ENCODE results near the gene SHROOM2. TPM values are rescaled to one million over a fixed set of nuclear protein-coding genes. Genes with fewer than 3 reads are reported as not detected.
A peak's percentile ranks its signal among the peaks of the same experiment; 100 is the strongest.

Gene SHROOM2
- polyA plus RNA-seq, 1 donor (not counting 4 experiments of a cell fraction or from before 2014, with no cell fraction given), result 3.3 TPM

DNA sequence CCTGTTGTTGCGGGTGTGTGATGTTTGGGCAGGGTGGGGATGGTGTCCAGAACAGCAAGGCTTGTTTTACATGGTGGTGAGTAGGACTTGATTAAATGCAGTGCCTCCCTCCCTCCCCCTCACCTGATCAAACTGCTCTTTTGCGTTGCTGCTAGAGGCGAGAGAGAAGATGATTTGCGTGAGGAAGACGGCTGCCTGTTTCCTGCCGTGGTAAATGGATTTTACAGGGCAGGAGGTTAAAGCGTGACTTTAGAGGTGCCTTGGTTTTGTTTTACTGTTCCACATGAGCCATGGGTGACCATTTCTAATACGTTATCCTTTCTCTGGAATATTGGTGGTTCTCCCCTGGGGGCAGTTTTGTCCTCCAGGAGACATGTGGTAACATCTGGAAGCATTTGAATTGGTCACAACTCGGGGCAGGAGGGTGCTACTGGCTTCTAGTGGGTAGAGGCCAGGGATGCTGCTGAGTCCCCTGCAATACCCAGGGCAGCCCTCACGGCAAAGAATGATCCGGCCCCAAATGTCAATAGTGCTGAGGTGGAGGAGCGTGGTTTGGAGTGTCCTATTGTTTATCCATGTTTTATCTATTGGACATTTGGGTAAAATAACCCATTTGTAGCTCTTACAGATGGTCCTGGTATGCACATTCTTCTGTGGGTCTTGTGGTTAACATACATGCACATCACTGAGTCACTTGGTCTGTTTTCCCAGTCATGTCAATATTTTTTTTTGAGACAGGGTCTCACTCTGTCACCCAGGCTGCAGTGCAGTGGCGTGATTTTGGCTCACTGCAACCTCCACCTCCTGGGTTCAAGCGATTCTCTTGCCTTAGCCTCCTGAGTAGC lies 73.7 kb downstream of the SHROOM2 start:
- H3K4me3 ChIP-seq (ENCODE audit: control insufficient read depth in 2 of 3, extremely low read depth in 1 of 3, insufficient read depth in 2 of 3, low read depth in 1 of 3, low read length in 3 of 3), result no peak overlapping the region
- TF ChIP-seq, protein P1, sequence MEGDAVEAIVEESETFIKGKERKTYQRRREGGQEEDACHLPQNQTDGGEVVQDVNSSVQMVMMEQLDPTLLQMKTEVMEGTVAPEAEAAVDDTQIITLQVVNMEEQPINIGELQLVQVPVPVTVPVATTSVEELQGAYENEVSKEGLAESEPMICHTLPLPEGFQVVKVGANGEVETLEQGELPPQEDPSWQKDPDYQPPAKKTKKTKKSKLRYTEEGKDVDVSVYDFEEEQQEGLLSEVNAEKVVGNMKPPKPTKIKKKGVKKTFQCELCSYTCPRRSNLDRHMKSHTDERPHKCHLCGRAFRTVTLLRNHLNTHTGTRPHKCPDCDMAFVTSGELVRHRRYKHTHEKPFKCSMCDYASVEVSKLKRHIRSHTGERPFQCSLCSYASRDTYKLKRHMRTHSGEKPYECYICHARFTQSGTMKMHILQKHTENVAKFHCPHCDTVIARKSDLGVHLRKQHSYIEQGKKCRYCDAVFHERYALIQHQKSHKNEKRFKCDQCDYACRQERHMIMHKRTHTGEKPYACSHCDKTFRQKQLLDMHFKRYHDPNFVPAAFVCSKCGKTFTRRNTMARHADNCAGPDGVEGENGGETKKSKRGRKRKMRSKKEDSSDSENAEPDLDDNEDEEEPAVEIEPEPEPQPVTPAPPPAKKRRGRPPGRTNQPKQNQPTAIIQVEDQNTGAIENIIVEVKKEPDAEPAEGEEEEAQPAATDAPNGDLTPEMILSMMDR (optimal IDR thresholded peaks at IDR 0.05 in 1 of 3, IDR thresholded peaks at IDR 0.05 in 1 of 3, conservative IDR thresholded peaks at IDR 0.05 in 1 of 3; ENCODE audit: extremely low read depth in 1 of 3, insufficient read depth in 2 of 3, low read length in 3 of 3), result no peak
- no peak for TF ChIP-seq EZH2 (IDR thresholded peaks at IDR 0.05; ENCODE audit: low read length)
- DNase-seq (ENCODE audit: low read depth, low spot score), result no peak
- H3K4me2 ChIP-seq (ENCODE audit: control insufficient read depth, extremely low read depth, insufficient read depth, low read depth, low read length), result no peak overlapping the region
- H3K4me1 ChIP-seq (ENCODE audit: control insufficient read depth, extremely low read depth, insufficient read depth, low read length), result peaks cover 4% of the 10 kb centered on the region
- no peaks in the 10 kb centered on the region for H3K79me2 ChIP-seq (ENCODE audit: control insufficient read depth, insufficient read depth, low read length)
- H3K36me3 ChIP-seq (ENCODE audit: control insufficient read depth in 2 of 2, extremely low read depth in 1 of 2, insufficient read depth in 2 of 2, low read length in 2 of 2), result no peaks in the 10 kb centered on the region
- dilution Hi-C loops (cut with MboI; ENCODE audit: extremely low pct_ligation_motif_present, low sequenced_read_pairs), result no loop called here
- H2AFZ ChIP-seq (ENCODE audit: control insufficient read depth, low read length), result no peak overlapping the region
- H3K9ac ChIP-seq (ENCODE audit: control insufficient read depth, extremely low read depth, insufficient read depth, low read length), result no peak overlapping the region
- no peaks in the 10 kb centered on the region for H3K9me3 ChIP-seq (ENCODE audit: control insufficient read depth, low read depth, low read length)
- H3K27ac ChIP-seq (ENCODE audit: control insufficient read depth, insufficient read depth, low read length), result no peak overlapping the region
- no peak for FAIRE-seq
- H3K9me1 ChIP-seq (ENCODE audit: control insufficient read depth, extremely low read depth, insufficient read depth, low read length), result no peaks in the 10 kb centered on the region
- H3K27me3 ChIP-seq (ENCODE audit: control insufficient read depth, extremely low read depth, insufficient read depth, low read length), result no peaks in the 10 kb centered on the region
- no peaks in the 10 kb centered on the region for H4K20me1 ChIP-seq (ENCODE audit: control insufficient read depth, extremely low read depth, insufficient read depth, low read length)

DNA sequence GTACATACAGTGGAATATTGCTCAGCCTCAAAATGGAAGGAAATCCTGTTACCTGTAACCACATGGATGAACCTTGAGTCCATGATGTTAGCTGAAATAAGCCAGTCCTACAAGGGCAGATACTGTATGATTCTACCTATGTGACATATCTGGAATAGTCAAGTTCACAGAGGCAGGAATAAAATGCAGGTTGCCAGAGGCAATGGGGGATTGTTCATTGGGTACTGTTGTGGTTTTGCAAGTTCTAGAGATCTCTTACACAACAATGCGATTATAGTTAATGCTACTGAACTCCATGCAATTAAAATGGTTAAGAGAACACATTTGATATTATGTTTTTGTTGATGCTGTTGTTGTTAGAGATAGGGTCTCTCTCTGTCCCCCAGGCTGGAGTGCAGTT lies 74.6 kb downstream of the SHROOM2 start:
- no peaks in the 10 kb centered on the region for H3K36me3 ChIP-seq (ENCODE audit: control insufficient read depth in 2 of 2, extremely low read depth in 1 of 2, insufficient read depth in 2 of 2, low read length in 2 of 2)
- H3K9ac ChIP-seq (ENCODE audit: control insufficient read depth, extremely low read depth, insufficient read depth, low read length), result no peak overlapping the region
- H3K27ac ChIP-seq (ENCODE audit: control insufficient read depth, insufficient read depth, low read length), result no peak overlapping the region
- H2AFZ ChIP-seq (ENCODE audit: control insufficient read depth, low read length), result no peak overlapping the region
- dilution Hi-C loops (cut with MboI; ENCODE audit: extremely low pct_ligation_motif_present, low sequenced_read_pairs), result no loop called here
- TF ChIP-seq EZH2 (IDR thresholded peaks at IDR 0.05; ENCODE audit: low read length), result no peak
- TF ChIP-seq, protein P1 (optimal IDR thresholded peaks at IDR 0.05 in 1 of 3, IDR thresholded peaks at IDR 0.05 in 1 of 3, conservative IDR thresholded peaks at IDR 0.05 in 1 of 3; ENCODE audit: extremely low read depth in 1 of 3, insufficient read depth in 2 of 3, low read length in 3 of 3), result no peak
- H3K4me3 ChIP-seq (ENCODE audit: control insufficient read depth in 2 of 3, extremely low read depth in 1 of 3, insufficient read depth in 2 of 3, low read depth in 1 of 3, low read length in 3 of 3), result no peak overlapping the region
- H3K79me2 ChIP-seq (ENCODE audit: control insufficient read depth, insufficient read depth, low read length), result no peaks in the 10 kb centered on the region
- peaks cover 4% of the 10 kb centered on the region for H3K4me1 ChIP-seq (ENCODE audit: control insufficient read depth, extremely low read depth, insufficient read depth, low read length)
- no peaks in the 10 kb centered on the region for H3K9me1 ChIP-seq (ENCODE audit: control insufficient read depth, extremely low read depth, insufficient read depth, low read length)
- FAIRE-seq, result peak; percentile 48
- no peaks in the 10 kb centered on the region for H3K27me3 ChIP-seq (ENCODE audit: control insufficient read depth, extremely low read depth, insufficient read depth, low read length)
- H4K20me1 ChIP-seq (ENCODE audit: control insufficient read depth, extremely low read depth, insufficient read depth, low read length), result no peaks in the 10 kb centered on the region
- no peak overlapping the region for H3K4me2 ChIP-seq (ENCODE audit: control insufficient read depth, extremely low read depth, insufficient read depth, low read depth, low read length)
- H3K9me3 ChIP-seq (ENCODE audit: control insufficient read depth, low read depth, low read length), result no peaks in the 10 kb centered on the region
- no peak for DNase-seq (ENCODE audit: low read depth, low spot score)

Measured in keratinocyte (primary cell).